ENCODE results near the gene EXTL1. TPM values are rescaled to one million over a fixed set of nuclear protein-coding genes. Genes with fewer than 3 reads are reported as not detected.

EXTL1 gene
- total RNA-seq, 2 experiments from 2014 or later = not detected

- no peaks in the 10 kb centered on the region for H3K9me3 Mint-ChIP-seq
- no peaks in the 10 kb centered on the region for H3K4me1 Mint-ChIP-seq (ENCODE audit: low read depth)
- H3K36me3 Mint-ChIP-seq (ENCODE audit: low read depth) = no peaks in the 10 kb centered on the region
- ChIA-PET CTCF (interaction anchor here (11.1 kb wide), 1 partner anchor 107 kb away, joined by 184 read pairs; no protein-coding TSS in a partner anchor), POLR2A (interaction anchor here (0.6 to 1.5 kb wide), 2 partner anchors 32 to 109 kb away, joined by 3 read pairs; no protein-coding TSS in a partner anchor)
- TF ChIP-seq CTCF (IDR thresholded peaks at IDR 0.05) = no peak
- no peak overlapping the region for H3K27ac Mint-ChIP-seq
- H3K4me3 Mint-ChIP-seq = no peak overlapping the region
- H3K27me3 Mint-ChIP-seq = peaks cover 3% of the 10 kb centered on the region
- H3K4me3 ChIP-seq (ENCODE audit: low read length) = no peak overlapping the region
- no peak for ATAC-seq (ENCODE audit: poor library complexity)
- peaks cover 0 to 3% of the 10 kb centered on the region in 2 experiments for H3K27me3 ChIP-seq (ENCODE audit: control insufficient read depth in 1 of 2, insufficient read depth in 2 of 2, low read length in 2 of 2)
- H3K9me3 ChIP-seq (ENCODE audit: control insufficient read depth in 1 of 2, insufficient read depth in 1 of 2, low read length in 2 of 2) = no peaks in the 10 kb centered on the region
- H3K27ac ChIP-seq (ENCODE audit: low read depth in 1 of 2, low read length in 2 of 2) = no peak overlapping the region
- intact Hi-C loops (cut with DNase I, micrococcal nuclease) = no loop called here
- H3K4me1 ChIP-seq (ENCODE audit: insufficient read depth, low read length) = peaks cover under 1% of the 10 kb centered on the region
- no peaks in the 10 kb centered on the region for H3K36me3 ChIP-seq (ENCODE audit: insufficient read depth, low read length)
- no peak for DNase-seq
Measured at GRCh38 chr1:26003756-26004155, 17.8 kb upstream of the EXTL1 start.

GRCh38 chr1:26005434-26006105, 16.0 kb upstream of the EXTL1 start:
- Histone ChIP-seq H3K4me3 (ENCODE audit: low read length) (no peak overlapping the region), H3K27me3 (ENCODE audit: control insufficient read depth in 1 of 2, insufficient read depth in 2 of 2, low read length in 2 of 2) (peaks cover 0 to 3% of the 10 kb centered on the region in 2 experiments), H3K36me3 (ENCODE audit: insufficient read depth, low read length) (no peaks in the 10 kb centered on the region), H3K27ac (ENCODE audit: low read depth in 1 of 2, low read length in 2 of 2) (no peak overlapping the region), H3K9me3 (ENCODE audit: control insufficient read depth in 1 of 2, insufficient read depth in 1 of 2, low read length in 2 of 2) (no peaks in the 10 kb centered on the region), H3K4me1 (ENCODE audit: insufficient read depth, low read length) (no peaks in the 10 kb centered on the region)
- H3K4me1 Mint-ChIP-seq (ENCODE audit: low read depth) = no peaks in the 10 kb centered on the region
- H3K27ac Mint-ChIP-seq = no peak overlapping the region
- intact Hi-C loops (cut with DNase I, micrococcal nuclease) = no loop called here
- ATAC-seq (ENCODE audit: poor library complexity) (no peak), DNase-seq (no peak)
- ChIA-PET CTCF (no interaction called here), POLR2A (no interaction called here)
- H3K36me3 Mint-ChIP-seq (ENCODE audit: low read depth) = no peaks in the 10 kb centered on the region
- peaks cover 3% of the 10 kb centered on the region for H3K27me3 Mint-ChIP-seq
- no peaks in the 10 kb centered on the region for H3K9me3 Mint-ChIP-seq
- no peak overlapping the region for H3K4me3 Mint-ChIP-seq
- TF ChIP-seq CTCF (IDR thresholded peaks at IDR 0.05) = no peak

- no peaks in the 10 kb centered on the region for H3K36me3 ChIP-seq (ENCODE audit: insufficient read depth, low read length)
- H3K9me3 Mint-ChIP-seq = no peaks in the 10 kb centered on the region
- H3K27ac Mint-ChIP-seq = no peak overlapping the region
- DNase-seq = no peak
- no peak for ATAC-seq (ENCODE audit: poor library complexity)
- no peak for TF ChIP-seq CTCF (IDR thresholded peaks at IDR 0.05)
- ChIA-PET POLR2A (no interaction called here), CTCF (no interaction called here)
- no peak overlapping the region for H3K4me3 Mint-ChIP-seq
- H3K4me3 ChIP-seq (ENCODE audit: low read length) = no peak overlapping the region
- peaks cover 3% of the 10 kb centered on the region for H3K27me3 Mint-ChIP-seq
- H3K27me3 ChIP-seq (ENCODE audit: control insufficient read depth in 1 of 2, insufficient read depth in 2 of 2, low read length in 2 of 2) = peaks cover 0 to 3% of the 10 kb centered on the region in 2 experiments
- H3K4me1 Mint-ChIP-seq (ENCODE audit: low read depth) = no peaks in the 10 kb centered on the region
- no peaks in the 10 kb centered on the region for H3K4me1 ChIP-seq (ENCODE audit: insufficient read depth, low read length)
- no peaks in the 10 kb centered on the region for H3K36me3 Mint-ChIP-seq (ENCODE audit: low read depth)
- no peaks in the 10 kb centered on the region for H3K9me3 ChIP-seq (ENCODE audit: control insufficient read depth in 1 of 2, insufficient read depth in 1 of 2, low read length in 2 of 2)
- intact Hi-C loops (cut with DNase I, micrococcal nuclease) = no loop called here
- no peak overlapping the region for H3K27ac ChIP-seq (ENCODE audit: low read depth in 1 of 2, low read length in 2 of 2)
Measured at GRCh38 chr1:26006710-26007109, 14.9 kb upstream of the EXTL1 start.
